ES-I3 (cell line): ENCODE data around the gene MRPS2.
A peak's percentile ranks its signal among the peaks of the same experiment; 100 is the strongest.

Experiments used
- H3K36me3 ChIP-seq: 2 replicates; pipeline ENCODE4 v1.6.1; 2013; ENCODE audit warnings: mild to moderate bottlenecking, low read length, control low read depth, moderate library complexity; ENCODE audit not compliant: insufficient read depth
- H3K4me1 ChIP-seq: 2 replicates; pipeline ENCODE4 v1.6.1; 2013; ENCODE audit warnings: mild to moderate bottlenecking, control low read depth, low read length; ENCODE audit not compliant: insufficient read depth
- H3K9ac ChIP-seq: 2 replicates; pipeline ENCODE4 v1.6.1; 2013; ENCODE audit warnings: low read depth, mild to moderate bottlenecking, low read length, moderate library complexity
- H3K9me3 ChIP-seq: 2 replicates; pipeline ENCODE4 v1.6.1; 2013; ENCODE audit warnings: mild to moderate bottlenecking, low read length, moderate library complexity; ENCODE audit not compliant: control insufficient read depth, insufficient read depth

MRPS2 gene

GRCh38 chr9:135487281-135488012, 13.0 kb upstream of the MRPS2 start:
- Histone ChIP-seq H3K9me3 (no peaks in the 10 kb centered on the region), H3K36me3 (no peaks in the 10 kb centered on the region; the same call in 1 of the 2 replicates), H3K9ac (no peak overlapping the region), H3K4me1 (peaks cover 3% of the 10 kb centered on the region; the same call in 1 of the 2 replicates)

GRCh38 chr9:135488013-135488330, 12.5 kb upstream of the MRPS2 start:
- no peaks in the 10 kb centered on the region for H3K9me3 ChIP-seq
- peaks cover 3% of the 10 kb centered on the region; the same call in 1 of the 2 replicates for H3K4me1 ChIP-seq
- no peaks in the 10 kb centered on the region; the same call in 1 of the 2 replicates for H3K36me3 ChIP-seq
- no peak overlapping the region for H3K9ac ChIP-seq

GRCh38 chr9:135488527-135488926, 12.0 kb upstream of the MRPS2 start:
- peaks cover 3% of the 10 kb centered on the region; the same call in 1 of the 2 replicates for H3K4me1 ChIP-seq
- no peak overlapping the region for H3K9ac ChIP-seq
- H3K36me3 ChIP-seq = no peaks in the 10 kb centered on the region; the same call in 1 of the 2 replicates
- no peaks in the 10 kb centered on the region for H3K9me3 ChIP-seq

GRCh38 chr9:135489188-135489906, 11.1 kb upstream of the MRPS2 start:
- Histone ChIP-seq H3K9ac (no peak overlapping the region), H3K36me3 (no peaks in the 10 kb centered on the region; the same call in 1 of the 2 replicates), H3K4me1 (peaks cover 3% of the 10 kb centered on the region; the same call in 1 of the 2 replicates), H3K9me3 (no peaks in the 10 kb centered on the region)

- Histone ChIP-seq H3K4me1 (peaks cover 3% of the 10 kb centered on the region; the same call in 1 of the 2 replicates), H3K36me3 (no peaks in the 10 kb centered on the region; the same call in 1 of the 2 replicates), H3K9me3 (no peaks in the 10 kb centered on the region), H3K9ac (no peak overlapping the region)
These were observed 10.2 kb upstream of the MRPS2 start for GRCh38 chr9:135490166-135490870.

GRCh38 chr9:135490980-135491464, 9.5 kb upstream of the MRPS2 start:
- Histone ChIP-seq H3K4me1 (peaks cover 3% of the 10 kb centered on the region; the same call in 1 of the 2 replicates), H3K36me3 (no peaks in the 10 kb centered on the region; the same call in 1 of the 2 replicates), H3K9me3 (no peaks in the 10 kb centered on the region), H3K9ac (no peak overlapping the region)

- Histone ChIP-seq H3K4me1 (peaks cover 3% of the 10 kb centered on the region; the same call in 1 of the 2 replicates), H3K9ac (no peak overlapping the region), H3K9me3 (no peaks in the 10 kb centered on the region), H3K36me3 (no peaks in the 10 kb centered on the region; the same call in 1 of the 2 replicates)
These were observed 8.7 kb upstream of the MRPS2 start for GRCh38 chr9:135491764-135492163.

- H3K9ac ChIP-seq = no peak overlapping the region
- no peaks in the 10 kb centered on the region; the same call in 1 of the 2 replicates for H3K36me3 ChIP-seq
- no peaks in the 10 kb centered on the region for H3K9me3 ChIP-seq
- H3K4me1 ChIP-seq = peaks cover 3% of the 10 kb centered on the region; the same call in 1 of the 2 replicates
These were observed 7.4 kb upstream of the MRPS2 start for GRCh38 chr9:135492886-135493669.

GRCh38 chr9:135494791-135495559, 5.5 kb upstream of the MRPS2 start:
- Histone ChIP-seq H3K4me1 (peaks cover 3% of the 10 kb centered on the region; the same call in 1 of the 2 replicates), H3K9me3 (no peaks in the 10 kb centered on the region), H3K36me3 (no peaks in the 10 kb centered on the region), H3K9ac (no peak overlapping the region)

- peaks cover 5% of the 10 kb centered on the region for H3K36me3 ChIP-seq
- no peaks in the 10 kb centered on the region for H3K9me3 ChIP-seq
- H3K9ac ChIP-seq = no peak overlapping the region
- no peaks in the 10 kb centered on the region for H3K4me1 ChIP-seq
These were observed 1.9 kb upstream of the MRPS2 start for GRCh38 chr9:135498381-135499126.

GRCh38 chr9:135499326-135500070, 984 bp upstream of the MRPS2 start:
- Histone ChIP-seq H3K9ac (peak overlapping the region; percentile 84), H3K4me1 (no peaks in the 10 kb centered on the region), H3K36me3 (peaks cover 5% of the 10 kb centered on the region), H3K9me3 (no peaks in the 10 kb centered on the region)

GRCh38 chr9:135500071-135500524, 384 bp upstream of the MRPS2 start:
- Histone ChIP-seq H3K4me1 (no peaks in the 10 kb centered on the region), H3K9me3 (no peaks in the 10 kb centered on the region), H3K9ac (peak overlapping the region; percentile 84), H3K36me3 (peaks cover 6% of the 10 kb centered on the region)
